H1 (cell line): ENCODE results near the gene ALPK3. TPM values are rescaled to one million over a fixed set of nuclear protein-coding genes. Genes with fewer than 3 reads are reported as not detected.

Experiments used
- CTCF ChIA-PET: fragments of 300-600 bp; sonication (Branson Sonifier 250); formaldehyde crosslinking; loops from one replicate; lab custom pipeline; 2021; ENCODE audit not compliant: partially characterized antibody; lab: Charles Lee
- POLR2A ChIA-PET: fragments of 300-600 bp; sonication (Branson Sonifier 250); formaldehyde crosslinking; loops from one replicate; lab custom pipeline; 2021; ENCODE audit warnings: inconsistent platforms; ENCODE audit not compliant: partially characterized antibody; lab: Charles Lee
- DNase-seq, 2 experiments: peaks; one replicate each; pipeline versions ENCODE4 v3.0.0 to v3.0.0-alpha.2; 2010 to 2022; ENCODE audit warnings: low spot score in 2 of 2, low read depth in 1 of 2, mixed read lengths in 1 of 2
- FAIRE-seq: peaks from 2 replicates; lab custom pipeline; 2011; peaks lifted over from hg19 to GRCh38; lab: Jason Lieb, UNC
- H2AFZ ChIP-seq: 2 replicates; pipeline ENCODE4 v1.8.1; 2012; ENCODE audit warnings: low read length, inconsistent platforms
- H2AK5ac ChIP-seq: 2 replicates; pipeline ENCODE4 v1.6.1; 2013; ENCODE audit warnings: low read depth, low read length
- H2BK120ac ChIP-seq: replicated peaks from 2 replicates; pipeline ENCODE3; 2013; ENCODE audit warnings: low read depth, low read length, inconsistent platforms
- H2BK12ac ChIP-seq: 2 replicates; pipeline ENCODE4 v1.6.1; 2013; ENCODE audit warnings: low read depth, low read length
- H2BK15ac ChIP-seq: 2 replicates; pipeline ENCODE4 v1.6.1; 2013; ENCODE audit warnings: low read length
- H2BK20ac ChIP-seq: 2 replicates; pipeline ENCODE4 v1.6.1; 2013; ENCODE audit warnings: low read length
- H2BK5ac ChIP-seq: 2 replicates; pipeline ENCODE4 v1.6.1; 2013; ENCODE audit warnings: low read depth, low read length
- H3K14ac ChIP-seq: 2 replicates; pipeline ENCODE4 v1.6.1; 2013; ENCODE audit warnings: inconsistent platforms; ENCODE audit not compliant: insufficient read length
- H3K18ac ChIP-seq: 2 replicates; pipeline ENCODE4 v1.6.1; 2013; ENCODE audit warnings: low read length; ENCODE audit errors: extremely low read depth
- H3K23ac ChIP-seq: 2 replicates; pipeline ENCODE4 v1.6.1; 2013; ENCODE audit warnings: inconsistent platforms; ENCODE audit not compliant: insufficient read length
- H3K23me2 ChIP-seq: 2 replicates; pipeline ENCODE4 v1.6.1; 2013; ENCODE audit warnings: low read depth, low read length
- H3K27ac ChIP-seq: 2 replicates; pipeline ENCODE4 v1.6.1; 2011; ENCODE audit warnings: low read depth, low read length, inconsistent platforms
- H3K27me3 ChIP-seq, 4 experiments: replicated peaks in 1 of 4; 1 replicate in 1 of 4; 2 replicates in 3 of 4; pipeline versions ENCODE4 v1.6.1 to v1.8.1; 2011 to 2013; ENCODE audit warnings: low read length in 3 of 4, mild to moderate bottlenecking in 3 of 4, inconsistent platforms in 2 of 4, mixed read lengths in 2 of 4, moderate library complexity in 1 of 4; ENCODE audit not compliant: control insufficient read depth in 3 of 4, insufficient read depth in 3 of 4; ENCODE audit errors: extremely low read depth in 1 of 4
- H3K36me3 ChIP-seq, 4 experiments: 2 replicates each; pipeline versions ENCODE4 v1.6.1 to v1.8.1; 2011 to 2013; ENCODE audit warnings: mild to moderate bottlenecking in 4 of 4, low read length in 3 of 4, moderate library complexity in 2 of 4, control low read depth in 1 of 4, inconsistent platforms in 1 of 4; ENCODE audit not compliant: insufficient read depth in 4 of 4, control insufficient read depth in 2 of 4
- H3K4ac ChIP-seq: replicated peaks from 2 replicates; pipeline ENCODE3; 2013; ENCODE audit warnings: low read length, low read depth, mixed read lengths, inconsistent platforms; ENCODE audit not compliant: insufficient read length
- H3K4me1 ChIP-seq, 4 experiments: replicated peaks in 1 of 4; 1 replicate in 1 of 4; 2 replicates in 3 of 4; pipeline versions ENCODE4 v1.6.1 to v1.8.1; 2011 to 2013; ENCODE audit warnings: low read length in 3 of 4, inconsistent platforms in 2 of 4, mixed read lengths in 1 of 4; ENCODE audit not compliant: insufficient read depth in 4 of 4, control insufficient read depth in 3 of 4
- H3K4me2 ChIP-seq, 2 experiments: 2 replicates each; pipeline versions ENCODE4 v1.6.1 to v1.8.1; 2011 to 2013; ENCODE audit warnings: low read depth in 2 of 2, low read length in 2 of 2, control low read depth in 1 of 2, inconsistent platforms in 1 of 2, mild to moderate bottlenecking in 1 of 2; ENCODE audit not compliant: insufficient read depth in 1 of 2
- H3K4me3 ChIP-seq, 4 experiments: fragments of 200-600, 300-600 bp in 1 of 4; sonication (generic), shearing (Covaris generic), sonication (Bioruptor Twin) in 1 of 4; 2 replicates each; pipeline versions ENCODE4 v1.5.1 to v1.8.1; 2011 to 2016; ENCODE audit warnings: low read length in 4 of 4, low read depth in 3 of 4, control low read depth in 2 of 4, inconsistent platforms in 2 of 4, mild to moderate bottlenecking in 2 of 4, mixed read lengths in 1 of 4, moderate library complexity in 1 of 4; ENCODE audit not compliant: insufficient read depth in 2 of 4; ENCODE audit errors: extremely low read depth in 1 of 4
- H3K56ac ChIP-seq: replicated peaks from 2 replicates; pipeline ENCODE3; 2013; ENCODE audit warnings: low read depth, mild to moderate bottlenecking, mixed read lengths, low read length, inconsistent platforms; ENCODE audit not compliant: insufficient read length
- H3K79me1 ChIP-seq: 2 replicates; pipeline ENCODE4 v1.6.1; 2013; ENCODE audit warnings: low read depth, low read length, control low read depth
- H3K79me2 ChIP-seq, 2 experiments: 2 replicates each; pipeline versions ENCODE4 v1.6.1 to v1.8.1; 2012 to 2013; ENCODE audit warnings: low read length in 2 of 2, mild to moderate bottlenecking in 2 of 2, inconsistent platforms in 1 of 2; ENCODE audit not compliant: insufficient read depth in 2 of 2, control insufficient read depth in 1 of 2
- H3K9ac ChIP-seq, 4 experiments: replicated peaks in 1 of 4; 1 replicate in 1 of 4; 2 replicates in 3 of 4; pipeline versions ENCODE4 v1.6.1 to v1.8.1; 2011 to 2013; ENCODE audit warnings: low read depth in 3 of 4, low read length in 3 of 4, control low read depth in 2 of 4, mild to moderate bottlenecking in 2 of 4, moderate library complexity in 2 of 4, inconsistent platforms in 1 of 4; ENCODE audit errors: extremely low read depth in 1 of 4
- H3K9me3 ChIP-seq, 2 experiments: 2 replicates each; pipeline versions ENCODE4 v1.6.1 to v1.8.1; 2012 to 2013; ENCODE audit warnings: mild to moderate bottlenecking in 2 of 2, moderate library complexity in 2 of 2, control low read depth in 1 of 2, inconsistent platforms in 1 of 2, low read depth in 1 of 2, low read length in 1 of 2, mixed read lengths in 1 of 2; ENCODE audit not compliant: insufficient read depth in 2 of 2
- H4K20me1 ChIP-seq, 2 experiments: replicated peaks in 1 of 2; 2 replicates each; pipeline versions ENCODE3 to v1.8.1; 2011 to 2013; ENCODE audit warnings: inconsistent platforms in 2 of 2, low read length in 2 of 2, mild to moderate bottlenecking in 1 of 2; ENCODE audit not compliant: insufficient read depth in 2 of 2, control insufficient read depth in 1 of 2
- H4K5ac ChIP-seq: 2 replicates; pipeline ENCODE4 v1.6.1; 2013; ENCODE audit warnings: low read length, low read depth, mixed read lengths, inconsistent platforms; ENCODE audit not compliant: insufficient read length
- H4K8ac ChIP-seq: 2 replicates; pipeline ENCODE4 v1.8.0; 2013; ENCODE audit warnings: mild to moderate bottlenecking, moderate library complexity, low read length, inconsistent platforms; ENCODE audit not compliant: insufficient read depth; ENCODE audit errors: extremely low read depth
- H4K91ac ChIP-seq: replicated peaks from 2 replicates; pipeline ENCODE3; 2013; ENCODE audit warnings: low read length, mixed read lengths, inconsistent platforms; ENCODE audit not compliant: insufficient read length
- CHD2 ChIP-seq: IDR thresholded peaks from 2 replicates; pipeline ENCODE4 v1.6.1; 2012; ENCODE audit warnings: low read length, improper control_type of control experiment
- JUND ChIP-seq: IDR thresholded peaks from 2 replicates; pipeline ENCODE4 v1.6.1; 2011; ENCODE audit warnings: mild to moderate bottlenecking, improper control_type of control experiment, low read length
- MAFK ChIP-seq: IDR thresholded peaks from 2 replicates; pipeline ENCODE4 v1.6.1; 2012; ENCODE audit warnings: low read depth, mild to moderate bottlenecking, improper control_type of control experiment, low read length
- PHF8 ChIP-seq: fragments of 200-600 bp; sonication (generic); conservative IDR thresholded peaks from 2 replicates; pipeline ENCODE4 v1.7.1; 2012; ENCODE audit warnings: low read depth, mild to moderate bottlenecking, inconsistent platforms, low read length, moderate library complexity
- TEAD4 ChIP-seq: IDR thresholded peaks from 2 replicates; pipeline ENCODE4 v1.6.1; 2012; ENCODE audit warnings: low read depth, low read length, inconsistent platforms, mixed read lengths
- WGBS, 2 experiments: shearing (Covaris generic) in 1 of 2; methylation state at CpG; one replicate each; pipeline versions ENCODE4 v1.1.6 to v1.1.7; 2013 to 2015; ENCODE audit warnings: low lambda C conversion rate in 2 of 2, mixed read lengths in 2 of 2, inconsistent platforms in 1 of 2, low coverage in 1 of 2, missing lambda C conversion rate in 1 of 2; ENCODE audit not compliant: insufficient replicate concordance in 2 of 2, insufficient coverage in 1 of 2, insufficient read length in 1 of 2; ENCODE audit errors: extremely low coverage in 1 of 2, missing lambda C conversion rate in 1 of 2; 5-methylcytosine and 5-hydroxymethylcytosine counted together
- polyA plus RNA-seq, 7 experiments: library from polyadenylated mRNA; depleted of rRNA in 3 of 7; stranded (reverse) in 5 of 7; unstranded in 2 of 7; fragments of >200 nt in 5 of 7; fragments of 200-250 nt in 2 of 7; gene quantifications; 1 replicate in 5 of 7; 2 replicates in 1 of 7; 4 replicates in 1 of 7; pipeline versions ENCODE4 v1.2.1 to v1.2.3, GENCODE V29; 2011 to 2013; ENCODE audit warnings: missing spikeins in 2 of 7, mixed read lengths in 2 of 7
- total RNA-seq: library from RNA; stranded (reverse); fragmentation: NEBNext Ultra II Directional; extraction: Animal tissue kit (Norgen Biotek cat#: 25700); gene quantifications from 2 replicates; pipeline ENCODE4 v1.2.1, GENCODE V29; 2021
- TF ChIP-seq, protein P1 (sequence below): IDR thresholded peaks from 2 replicates; pipeline ENCODE4 v1.6.1; 2012; ENCODE audit warnings: inconsistent platforms

The ALPK3 gene
- total and polyA plus RNA-seq, 2 of the 8 experiments (the other 6 are each of a cell fraction or from before 2014, with no cell fraction given), result 4.4 to 19.2 TPM

DNA sequence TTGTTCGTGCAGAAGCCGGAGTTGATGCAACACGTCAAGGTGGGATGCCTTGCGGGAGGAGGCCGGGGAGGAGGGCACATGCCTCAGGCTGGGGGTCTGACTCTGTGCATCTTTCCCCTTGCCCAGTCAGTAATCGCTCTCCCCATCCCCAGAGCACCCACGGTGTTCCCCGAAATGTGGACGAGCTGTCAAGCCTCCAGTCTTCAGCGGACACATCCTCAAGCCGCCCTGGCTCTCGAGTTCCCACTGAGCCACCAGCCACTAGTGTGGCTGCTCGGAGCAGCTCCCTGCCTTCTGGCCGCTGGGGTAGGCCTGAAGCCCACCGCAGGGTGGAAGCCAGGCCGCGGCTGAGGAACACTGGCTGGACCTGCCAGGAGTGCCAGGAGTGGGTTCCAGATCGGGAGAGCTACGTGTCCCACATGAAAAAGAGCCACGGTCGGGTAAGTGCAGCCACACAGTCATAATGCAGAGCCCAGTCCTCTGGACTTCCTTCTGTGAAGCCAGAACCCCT, 18.7 kb upstream of the ALPK3 start:
- no peak overlapping the region for H2AK5ac ChIP-seq
- no peak overlapping the region for H4K5ac ChIP-seq
- H3K79me2 ChIP-seq, result no peaks in the 10 kb centered on the region
- H2BK5ac ChIP-seq, result no peak overlapping the region
- no peak overlapping the region for H3K23ac ChIP-seq
- H2BK120ac ChIP-seq, result no peak overlapping the region
- no peak overlapping the region for H2AFZ ChIP-seq
- peaks cover 0 to 30% (median 19%) of the 10 kb centered on the region in 4 experiments; a peak in 6 of 8 replicates for H3K36me3 ChIP-seq
- WGBS, 2 experiments, result 91% methylated on average over 20 of the region's 21 CpGs; no CpG with 5 or more reads in 1 of the 2 experiments
- H3K79me1 ChIP-seq, result no peaks in the 10 kb centered on the region
- H3K27ac ChIP-seq, result no peak overlapping the region
- H3K56ac ChIP-seq, result no peak overlapping the region
- no peak overlapping the region for H3K4me3 ChIP-seq
- ChIA-PET CTCF (no interaction called here), POLR2A (interaction anchor here (1.3 kb wide), 1 partner anchor 11 kb away, joined by 3 read pairs; no protein-coding TSS in a partner anchor)
- DNase-seq, result no peak
- no peak overlapping the region for H2BK12ac ChIP-seq
- FAIRE-seq, result no peak
- no peak overlapping the region for H3K14ac ChIP-seq
- no peak overlapping the region for H3K4me2 ChIP-seq
- no peaks in the 10 kb centered on the region for H3K4me1 ChIP-seq
- no peak overlapping the region for H4K91ac ChIP-seq
- peaks cover 0 to 9% of the 10 kb centered on the region in 2 experiments for H4K20me1 ChIP-seq
- H2BK20ac ChIP-seq, result no peak overlapping the region
- H3K18ac ChIP-seq, result no peak overlapping the region
- H3K23me2 ChIP-seq, result no peaks in the 10 kb centered on the region
- H3K9ac ChIP-seq, result no peak overlapping the region
- H3K9me3 ChIP-seq, result no peaks in the 10 kb centered on the region
- H4K8ac ChIP-seq, result no peak overlapping the region
- TF ChIP-seq MAFK (no peak), TEAD4 (no peak), CHD2 (no peak), JUND (no peak), PHF8 (no peak)
- TF ChIP-seq, protein P1, sequence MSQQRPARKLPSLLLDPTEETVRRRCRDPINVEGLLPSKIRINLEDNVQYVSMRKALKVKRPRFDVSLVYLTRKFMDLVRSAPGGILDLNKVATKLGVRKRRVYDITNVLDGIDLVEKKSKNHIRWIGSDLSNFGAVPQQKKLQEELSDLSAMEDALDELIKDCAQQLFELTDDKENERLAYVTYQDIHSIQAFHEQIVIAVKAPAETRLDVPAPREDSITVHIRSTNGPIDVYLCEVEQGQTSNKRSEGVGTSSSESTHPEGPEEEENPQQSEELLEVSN, result no peak
- H3K27me3 ChIP-seq, result no peaks in the 10 kb centered on the region
- no peak overlapping the region for H3K4ac ChIP-seq
- H2BK15ac ChIP-seq, result no peak overlapping the region
